ENCODE measurements around the gene DLGAP1.

Gene DLGAP1

GRCh38 chr18:4438938-4439337 is 16.2 kb downstream of the DLGAP1 start:
- TF ChIP-seq TEAD4 (IDR thresholded peaks at IDR 0.05) (no peak), REST (IDR thresholded peaks at IDR 0.05; ENCODE audit: low read depth) (no peak), EP300 (IDR thresholded peaks at IDR 0.05; ENCODE audit: borderline replicate concordance) (no peak), YY1 (IDR thresholded peaks at IDR 0.05; ENCODE audit: low read depth) (no peak), CEBPB (IDR thresholded peaks at IDR 0.05) (no peak), CREB1 (IDR thresholded peaks at IDR 0.05; ENCODE audit: low read depth) (no peak), FOXM1 (IDR thresholded peaks at IDR 0.05; ENCODE audit: borderline replicate concordance, low read depth) (no peak), USF1 (IDR thresholded peaks at IDR 0.05) (no peak), TAF1 (IDR thresholded peaks at IDR 0.05; ENCODE audit: low read depth) (no peak), TCF12 (IDR thresholded peaks at IDR 0.05; ENCODE audit: low read depth) (no peak), MAX (IDR thresholded peaks at IDR 0.05) (no peak)

- TF ChIP-seq CEBPB (IDR thresholded peaks at IDR 0.05), result no peak
- TF ChIP-seq ZBTB7A (IDR thresholded peaks at IDR 0.05; ENCODE audit: low read depth), result no peak
- TF ChIP-seq MAX (IDR thresholded peaks at IDR 0.05), result no peak
- TF ChIP-seq RAD21 (IDR thresholded peaks at IDR 0.05; ENCODE audit: low read depth), result no peak
- TF ChIP-seq TEAD4 (IDR thresholded peaks at IDR 0.05), result no peak
- TF ChIP-seq FOXM1 (IDR thresholded peaks at IDR 0.05; ENCODE audit: borderline replicate concordance, low read depth), result no peak
- TF ChIP-seq TAF1 (IDR thresholded peaks at IDR 0.05; ENCODE audit: low read depth), result no peak
- no peak for TF ChIP-seq EGR1 (IDR thresholded peaks at IDR 0.05)
- TF ChIP-seq TCF12 (IDR thresholded peaks at IDR 0.05; ENCODE audit: low read depth), result no peak
- TF ChIP-seq EP300 (IDR thresholded peaks at IDR 0.05; ENCODE audit: borderline replicate concordance), result no peak
- TF ChIP-seq YY1 (IDR thresholded peaks at IDR 0.05; ENCODE audit: low read depth), result no peak
- no peak for TF ChIP-seq NFIC (IDR thresholded peaks at IDR 0.05)
- TF ChIP-seq USF1 (IDR thresholded peaks at IDR 0.05), result no peak
- TF ChIP-seq REST (IDR thresholded peaks at IDR 0.05; ENCODE audit: low read depth), result no peak
- TF ChIP-seq CREB1 (IDR thresholded peaks at IDR 0.05; ENCODE audit: low read depth), result no peak
Measured at GRCh38 chr18:4433717-4434116, 21.4 kb downstream of the DLGAP1 start.

- no peak for TF ChIP-seq NFIC (IDR thresholded peaks at IDR 0.05)
- TF ChIP-seq TCF12 (IDR thresholded peaks at IDR 0.05; ENCODE audit: low read depth), result no peak
Measured at GRCh38 chr18:4430836-4431235, 24.3 kb downstream of the DLGAP1 start.

GRCh38 chr18:4417714-4418113 is 37.4 kb downstream of the DLGAP1 start:
- no peak for TF ChIP-seq TAF1 (IDR thresholded peaks at IDR 0.05; ENCODE audit: low read depth)
- no peak for TF ChIP-seq EGR1 (IDR thresholded peaks at IDR 0.05)
- TF ChIP-seq TCF12 (IDR thresholded peaks at IDR 0.05; ENCODE audit: low read depth), result no peak
- TF ChIP-seq CEBPB (IDR thresholded peaks at IDR 0.05), result no peak
- TF ChIP-seq ZBTB7A (IDR thresholded peaks at IDR 0.05; ENCODE audit: low read depth), result no peak
- TF ChIP-seq TEAD4 (IDR thresholded peaks at IDR 0.05), result no peak
- no peak for TF ChIP-seq RAD21 (IDR thresholded peaks at IDR 0.05; ENCODE audit: low read depth)
- no peak for TF ChIP-seq FOXM1 (IDR thresholded peaks at IDR 0.05; ENCODE audit: borderline replicate concordance, low read depth)
- no peak for TF ChIP-seq MAX (IDR thresholded peaks at IDR 0.05)
- no peak for TF ChIP-seq USF1 (IDR thresholded peaks at IDR 0.05)
- TF ChIP-seq NFIC (IDR thresholded peaks at IDR 0.05), result no peak
- no peak for TF ChIP-seq REST (IDR thresholded peaks at IDR 0.05; ENCODE audit: low read depth)

All from Ishikawa (cell line).